ENCODE data around the gene TMEM50A.
"Not testable (repeated sequence)": the region's sequence is repeated elsewhere in the genome, so short reads cannot be mapped to it uniquely, and the experiment has no call there.

The TMEM50A gene

DNA sequence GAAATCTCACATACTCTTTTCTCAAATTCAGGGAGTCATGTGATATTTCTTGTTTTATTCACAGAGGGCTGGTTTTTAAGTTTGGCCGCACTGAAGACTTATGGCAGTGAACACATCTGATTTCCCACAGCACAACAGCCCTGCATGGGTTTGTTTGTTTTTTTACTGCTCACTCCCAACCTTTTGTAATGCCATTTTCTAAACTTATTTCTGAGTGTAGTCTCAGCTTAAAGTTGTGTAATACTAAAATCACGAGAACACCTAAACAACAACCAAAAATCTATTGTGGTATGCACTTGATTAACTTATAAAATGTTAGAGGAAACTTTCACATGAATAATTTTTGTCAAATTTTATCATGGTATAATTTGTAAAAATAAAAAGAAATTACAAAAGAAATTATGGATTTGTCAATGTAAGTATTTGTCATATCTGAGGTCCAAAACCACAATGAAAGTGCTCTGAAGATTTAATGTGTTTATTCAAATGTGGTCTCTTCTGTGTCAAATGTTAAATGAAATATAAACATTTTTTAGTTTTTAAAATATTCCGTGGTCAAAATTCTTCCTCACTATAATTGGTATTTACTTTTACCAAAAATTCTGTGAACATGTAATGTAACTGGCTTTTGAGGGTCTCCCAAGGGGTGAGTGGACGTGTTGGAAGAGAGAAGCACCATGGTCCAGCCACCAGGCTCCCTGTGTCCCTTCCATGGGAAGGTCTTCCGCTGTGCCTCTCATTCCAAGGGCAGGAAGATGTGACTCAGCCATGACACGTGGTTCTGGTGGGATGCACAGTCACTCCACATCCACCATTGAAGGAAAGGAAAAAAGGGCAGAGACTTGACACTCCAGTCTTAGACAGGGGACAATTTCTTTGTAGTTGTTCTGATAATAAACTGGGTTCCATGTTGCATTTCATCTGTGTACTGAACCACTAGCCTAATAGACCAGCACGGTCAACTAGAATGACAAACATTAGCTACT is 22.8 kb downstream of the TMEM50A start:
- TF ChIP-seq POLR2AphosphoS5 (IDR thresholded peaks at IDR 0.05; ENCODE audit: low read depth, low read length): no peak
- no peak for TF ChIP-seq TAF1 (IDR thresholded peaks at IDR 0.05; ENCODE audit: borderline replicate concordance, low read depth, low read length)
- DNase-seq (ENCODE audit: insufficient read length): no peak
- FAIRE-seq: no peak

DNA sequence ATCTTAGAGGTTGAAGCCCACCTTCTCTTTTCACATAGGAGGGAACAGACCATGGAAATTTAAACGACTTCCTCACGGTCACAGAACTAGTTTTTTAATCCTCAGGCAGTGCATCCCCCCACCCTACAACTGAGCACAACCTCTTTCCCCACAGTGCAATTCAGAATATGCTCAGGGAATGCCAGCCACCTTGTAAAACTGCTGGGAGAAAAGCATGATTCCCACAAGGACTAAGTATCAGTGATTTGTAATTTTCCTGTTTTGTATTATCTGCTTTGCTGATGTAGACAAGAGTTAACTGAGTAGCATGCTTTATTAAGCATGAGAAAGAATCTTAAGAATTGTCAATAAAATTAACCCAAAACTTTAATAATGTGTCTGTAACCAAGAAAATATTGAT is 23.8 kb downstream of the TMEM50A start:
- TF ChIP-seq POLR2A (IDR thresholded peaks at IDR 0.05; ENCODE audit: low read depth, low read length): no peak
- no peak for TF ChIP-seq POLR2AphosphoS5 (IDR thresholded peaks at IDR 0.05; ENCODE audit: low read depth, low read length)
- no peak for TF ChIP-seq TAF1 (IDR thresholded peaks at IDR 0.05; ENCODE audit: borderline replicate concordance, low read depth, low read length)
- DNase-seq (ENCODE audit: insufficient read length) (no peak), FAIRE-seq (no peak)

DNA sequence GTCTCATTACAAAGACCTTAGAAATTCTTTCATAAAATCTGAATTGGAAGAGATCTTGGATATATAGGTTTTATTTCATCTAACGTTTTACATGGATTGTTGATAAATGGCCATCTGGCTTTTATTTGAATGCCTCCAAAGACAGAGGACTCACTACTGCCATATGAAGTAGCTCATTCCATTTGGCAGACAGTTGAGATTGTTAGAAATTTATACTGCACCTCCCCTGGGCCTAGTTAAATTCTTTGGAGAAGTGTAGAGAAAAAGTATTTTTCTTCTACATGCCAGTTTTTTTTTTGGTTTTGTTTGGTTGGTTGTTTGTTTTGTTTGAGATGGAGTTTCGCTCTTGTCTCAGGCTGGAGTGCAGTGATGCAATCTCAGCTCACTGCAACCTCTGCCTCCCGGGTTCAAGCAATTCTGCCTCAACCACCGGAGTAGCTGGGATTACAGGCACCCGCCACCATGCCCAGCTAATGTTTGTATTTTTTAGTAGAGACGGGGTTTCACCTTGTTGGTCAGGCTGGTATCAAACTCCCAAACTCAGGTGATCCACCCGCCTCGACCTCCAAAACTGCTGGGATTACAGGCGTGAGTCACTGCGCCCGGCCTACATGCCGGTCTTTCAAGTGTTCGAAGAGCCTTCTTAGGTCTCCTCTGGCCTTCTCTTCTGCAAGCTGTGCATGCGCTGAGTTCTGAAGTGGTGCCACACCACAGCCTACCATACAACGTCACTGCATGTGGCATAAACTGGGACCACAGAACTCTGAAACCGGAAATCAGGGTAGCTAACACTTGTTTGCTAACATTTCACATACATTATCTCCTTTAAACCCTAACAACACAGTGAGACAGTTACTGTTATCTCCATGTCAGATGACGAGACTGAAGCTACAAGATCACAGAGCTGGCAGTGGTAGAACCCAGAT is 24.8 kb downstream of the TMEM50A start:
- DNase-seq (ENCODE audit: insufficient read length); FAIRE-seq: not testable (repeated sequence)

DNA sequence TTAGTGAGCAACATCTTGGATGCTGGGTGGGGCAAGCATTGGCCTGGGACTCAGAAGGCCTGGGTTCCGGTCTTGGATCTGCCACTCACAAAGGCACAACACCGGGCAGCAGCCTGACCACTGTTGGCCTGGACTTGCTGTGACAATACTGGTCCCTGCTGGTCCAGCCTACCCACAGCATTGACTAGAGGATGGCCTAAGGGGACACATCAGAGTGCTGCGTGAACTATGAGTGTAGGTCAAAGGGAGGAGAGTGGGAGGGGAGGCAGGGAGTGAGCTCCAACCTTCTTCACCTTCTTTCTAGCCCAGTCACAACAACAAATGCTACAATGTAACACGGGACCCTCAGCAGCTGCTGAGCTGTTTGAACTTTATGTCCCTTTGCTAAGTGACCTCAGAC is 31.1 kb downstream of the TMEM50A start:
- FAIRE-seq: no peak
- no peak for DNase-seq (ENCODE audit: insufficient read length)
- TF ChIP-seq TAF1 (IDR thresholded peaks at IDR 0.05; ENCODE audit: borderline replicate concordance, low read depth, low read length) (no peak), POLR2A (IDR thresholded peaks at IDR 0.05; ENCODE audit: low read depth, low read length) (no peak), POLR2AphosphoS5 (IDR thresholded peaks at IDR 0.05; ENCODE audit: low read depth, low read length) (no peak)

DNA sequence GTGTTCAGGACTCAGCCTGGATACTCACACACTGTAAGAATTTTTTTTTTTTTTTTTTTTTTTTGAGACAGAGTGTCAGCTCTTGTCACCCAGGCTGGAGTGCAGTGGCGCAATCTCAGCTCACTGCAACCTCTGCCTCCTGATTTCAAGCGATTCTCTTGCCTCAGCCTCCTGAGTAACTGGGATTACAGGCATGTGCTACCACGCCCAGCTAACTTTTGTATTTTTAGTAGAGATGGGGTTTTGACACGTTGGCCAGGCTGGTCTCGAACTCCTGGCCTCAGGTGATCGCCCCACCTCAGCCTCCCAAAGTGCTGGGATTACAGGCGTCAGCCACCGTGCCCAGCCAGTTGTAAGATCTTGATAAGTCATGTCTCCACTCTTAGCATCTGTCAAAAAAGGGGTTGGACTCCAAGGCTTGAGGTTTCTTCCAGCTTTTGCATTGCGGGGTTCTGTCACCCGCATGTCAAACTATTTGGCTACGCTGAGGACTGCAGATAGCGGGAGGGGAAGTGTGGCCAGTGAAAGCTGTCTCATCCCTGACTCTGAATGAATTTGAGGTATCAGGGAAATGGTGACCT is 31.6 kb downstream of the TMEM50A start:
- not testable (repeated sequence) for DNase-seq (ENCODE audit: insufficient read length); FAIRE-seq

DNA sequence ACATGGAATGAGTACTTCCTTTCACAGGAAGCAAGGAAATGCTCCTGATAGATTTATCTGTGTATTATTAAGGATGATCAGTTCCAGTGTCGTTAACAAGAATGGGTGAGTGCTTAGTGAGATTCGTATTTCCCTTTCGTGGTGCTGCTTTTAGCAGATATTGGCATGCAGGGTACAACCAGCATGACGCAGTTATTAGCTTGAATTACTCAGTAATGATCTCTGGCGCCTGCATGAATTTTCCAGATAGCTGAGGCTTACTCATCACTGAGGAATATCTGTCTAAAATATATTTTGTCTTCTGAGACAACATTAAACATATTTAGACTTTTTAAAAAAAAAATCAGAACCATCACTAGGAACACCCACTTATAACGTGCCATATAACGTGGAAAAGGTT is 33.6 kb downstream of the TMEM50A start:
- not testable (repeated sequence) for DNase-seq (ENCODE audit: insufficient read length); FAIRE-seq

DNA sequence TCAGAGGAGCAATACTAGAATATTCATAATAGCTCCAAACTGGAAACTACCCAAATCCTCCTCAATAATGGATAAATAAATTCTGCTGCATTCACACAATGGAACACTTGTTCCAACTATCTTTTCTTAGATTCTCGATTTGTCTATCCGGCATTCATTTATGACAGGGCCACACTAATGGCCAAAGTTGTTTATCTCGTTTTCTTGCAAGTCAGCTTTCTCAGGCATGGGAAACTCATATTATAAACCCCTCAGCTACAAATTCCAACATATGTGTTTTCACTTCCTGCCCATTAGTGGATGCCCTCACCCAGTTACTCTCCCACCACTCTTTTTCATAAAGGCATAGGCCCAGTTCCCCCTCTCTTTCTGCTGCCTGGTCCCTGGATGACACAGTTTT is 40.2 kb downstream of the TMEM50A start:
- FAIRE-seq; DNase-seq (ENCODE audit: insufficient read length): not testable (repeated sequence)

DNA sequence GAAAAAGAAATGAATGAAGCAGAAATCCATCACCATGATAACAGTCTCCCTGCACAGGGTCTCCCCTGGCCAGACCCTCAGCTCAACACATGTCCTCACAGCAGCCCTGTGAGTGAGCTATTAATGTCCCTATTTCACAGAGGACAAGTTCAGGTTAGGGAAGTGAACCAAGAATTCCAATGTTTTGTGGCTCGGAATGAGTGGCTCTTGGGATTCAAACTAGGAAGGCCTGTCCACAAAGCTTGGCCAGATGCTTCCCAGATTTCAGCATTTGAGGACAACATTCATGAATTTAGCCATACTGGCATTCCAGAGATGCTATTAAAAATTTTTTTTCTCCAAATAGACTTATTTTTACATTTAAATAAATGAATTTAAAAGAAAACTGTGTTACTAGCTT is 44.4 kb downstream of the TMEM50A start:
- not testable (repeated sequence) for FAIRE-seq; DNase-seq (ENCODE audit: insufficient read length)

DNA sequence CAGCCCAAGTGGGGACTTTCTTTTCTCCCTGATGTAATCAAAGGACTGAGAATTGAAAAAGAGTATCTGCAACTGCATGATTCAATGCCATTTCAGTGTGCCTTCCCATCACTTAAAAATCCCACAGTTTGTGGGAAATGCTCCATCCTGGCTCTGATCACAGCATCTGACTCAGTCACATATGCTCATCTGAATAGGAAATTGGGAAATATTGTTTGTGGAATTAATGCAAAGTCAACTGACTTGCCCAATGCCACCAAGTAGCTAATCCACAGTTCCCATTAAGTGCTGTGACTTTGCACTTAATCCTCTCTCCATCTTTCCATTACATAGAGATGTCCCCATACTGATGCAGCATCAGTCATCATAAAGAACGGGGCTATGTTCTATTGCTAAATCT is 45.0 kb downstream of the TMEM50A start:
- DNase-seq (ENCODE audit: insufficient read length); FAIRE-seq: not testable (repeated sequence)

DNA sequence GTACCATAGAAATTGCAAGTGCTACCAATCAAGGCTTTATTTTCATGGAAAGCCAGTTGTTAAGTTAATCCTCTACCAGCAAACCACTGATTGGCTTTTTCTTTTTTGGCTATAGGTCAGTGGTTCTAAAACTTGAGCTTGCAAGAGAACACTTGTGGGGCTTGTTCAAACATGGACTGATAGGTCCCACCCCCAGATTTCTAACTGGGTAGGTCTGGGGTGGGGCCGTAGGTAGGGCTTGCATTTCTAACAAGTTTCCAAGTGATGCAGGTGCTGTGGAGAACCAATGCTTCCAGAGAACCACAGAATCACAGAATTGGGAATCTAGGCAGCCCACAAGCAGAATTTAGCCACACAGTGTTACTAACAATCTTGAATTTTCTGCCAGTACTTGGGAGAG is 45.7 kb downstream of the TMEM50A start:
- DNase-seq (ENCODE audit: insufficient read length); FAIRE-seq: not testable (repeated sequence)

DNA sequence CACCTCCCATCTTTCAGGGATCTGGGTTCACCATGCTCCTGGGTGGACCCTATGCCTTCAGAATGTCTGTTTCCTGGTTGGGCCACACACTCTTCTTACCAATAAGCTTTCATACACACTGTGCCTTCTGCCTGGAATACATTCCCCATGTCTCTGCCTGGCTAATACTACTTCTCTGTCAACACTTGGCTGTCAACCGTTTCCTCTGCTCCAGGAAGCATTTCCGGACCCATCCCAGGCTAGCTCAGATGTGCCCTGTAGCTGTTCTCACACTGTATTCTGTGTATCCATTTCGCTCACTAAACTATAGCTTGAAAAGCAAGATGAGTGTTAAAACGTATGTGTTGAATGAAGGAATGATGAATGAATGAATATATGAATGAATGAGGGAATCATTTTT is 49.0 kb downstream of the TMEM50A start:
- not testable (repeated sequence) for FAIRE-seq; DNase-seq (ENCODE audit: insufficient read length)

DNA sequence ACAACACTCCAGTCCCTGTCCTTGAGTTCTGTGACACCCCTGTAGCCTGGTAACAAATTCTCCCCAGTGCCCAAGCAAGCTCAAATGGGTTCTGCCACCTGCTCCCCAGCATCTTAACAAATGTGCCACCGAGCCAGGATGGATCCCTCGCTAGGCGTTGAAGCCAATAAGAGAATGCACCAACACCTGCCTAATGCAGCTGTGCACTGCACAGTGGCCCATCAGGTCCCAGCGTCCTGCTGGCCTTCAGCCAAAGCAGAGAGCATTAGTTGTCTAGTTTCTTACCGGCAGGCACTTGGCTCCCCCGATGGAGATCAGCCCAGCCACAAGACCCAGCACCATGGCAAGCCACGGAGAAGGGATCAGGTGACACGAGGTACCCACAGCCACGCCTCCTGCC is 50.6 kb downstream of the TMEM50A start:
- FAIRE-seq: not testable (repeated sequence)

DNA sequence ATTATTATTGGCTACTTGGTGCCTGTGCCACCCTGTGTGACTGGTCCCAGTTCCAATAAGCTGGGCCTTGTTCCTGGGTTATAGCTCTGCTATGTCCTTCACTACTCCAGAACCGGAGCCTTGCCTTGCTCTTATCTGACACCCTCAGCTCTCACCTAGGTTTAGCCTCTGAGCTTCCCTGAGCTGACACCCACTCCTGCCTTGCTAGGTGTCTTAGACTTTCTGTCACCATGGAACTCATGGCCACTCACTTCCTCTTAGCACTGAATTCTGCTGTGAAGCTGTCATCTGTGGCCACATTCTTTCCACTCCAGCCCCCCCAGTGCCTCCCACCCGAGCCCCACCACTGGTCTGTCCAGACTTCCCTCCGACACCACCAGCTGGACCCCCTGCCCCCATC is 51.6 kb downstream of the TMEM50A start:
- FAIRE-seq; DNase-seq (ENCODE audit: insufficient read length): not testable (repeated sequence)

More for the DNA sequence above, 50.6 kb downstream of the TMEM50A start:
- DNase-seq (ENCODE audit: insufficient read length): not testable (repeated sequence)

All from GM12892 (cell line).